ENCODE results near the gene TTC7B. TPM values are rescaled to one million over a fixed set of nuclear protein-coding genes. Genes with fewer than 3 reads are reported as not detected.

The TTC7B gene
- total and polyA plus RNA-seq, 2 donors (not counting 3 experiments of a cell fraction or from before 2014, with no cell fraction given): 46.8 to 76.5 TPM

GRCh38 chr14:90567191-90567590 is 249.0 kb downstream of the TTC7B start:
- POLR2A ChIA-PET: no interaction called here
- BruUV-seq (replicated peaks): no TSS peak

More at GRCh38 chr14:90567191-90567590, 249.0 kb downstream of the TTC7B start:
- TF ChIP-seq FOS (IDR thresholded peaks at IDR 0.05; ENCODE audit: borderline replicate concordance, insufficient read depth, low read length) (no peak), EZH2 (IDR thresholded peaks at IDR 0.05; ENCODE audit: borderline replicate concordance, low read depth, low read length, severe bottlenecking) (no peak), POLR2AphosphoS5 (IDR thresholded peaks at IDR 0.05; ENCODE audit: insufficient read depth, low read depth, low read length) (no peak), MYC (IDR thresholded peaks at IDR 0.05; ENCODE audit: low read depth, low read length) (no peak), POLR2A (IDR thresholded peaks at IDR 0.05; ENCODE audit: low read depth, low read length) (no peak), GATA2 (IDR thresholded peaks at IDR 0.05; ENCODE audit: insufficient read depth, insufficient read length, low read depth, low read length) (no peak), CTCF (IDR thresholded peaks at IDR 0.05; ENCODE audit: extremely low read depth in 1 of 2, insufficient read depth in 1 of 2, low read depth in 1 of 2, low read length in 2 of 2) (no peak), JUN (IDR thresholded peaks at IDR 0.05; ENCODE audit: borderline replicate concordance, insufficient read depth, insufficient read length, low read depth) (no peak), MAX (IDR thresholded peaks at IDR 0.05; ENCODE audit: insufficient read depth, insufficient read length) (no peak)
- no peaks in the 10 kb centered on the region for H3K27me3 ChIP-seq (ENCODE audit: control insufficient read depth in 2 of 2, insufficient read depth in 2 of 2, low read length in 2 of 2)
- no peaks in the 10 kb centered on the region for H3K79me2 ChIP-seq (ENCODE audit: control insufficient read depth, insufficient read depth, low read length)
- CTCF ChIA-PET: no interaction called here
- H3K9me1 ChIP-seq (replicated peaks; ENCODE audit: control insufficient read depth, extremely low read depth, insufficient read depth, low read length): no peaks in the 10 kb centered on the region
- H3K36me3 ChIP-seq (ENCODE audit: control insufficient read depth in 2 of 2, extremely low read depth in 1 of 2, insufficient read depth in 2 of 2, low read length in 2 of 2): peaks cover 0 to 7% of the 10 kb centered on the region in 2 experiments
- intact Hi-C loops (cut with micrococcal nuclease): no loop called here
- FAIRE-seq (no peak), DNase-seq (ENCODE audit: low read depth, low spot score) (no peak)
- no peak overlapping the region for H3K4me3 ChIP-seq (replicated peaks in 1 of 3; ENCODE audit: insufficient read depth in 1 of 3, low read depth in 1 of 3, low read length in 3 of 3)
- no peaks in the 10 kb centered on the region for H3K4me1 ChIP-seq (ENCODE audit: control insufficient read depth, extremely low read depth, insufficient read depth, low read length)
- no peak overlapping the region for H3K4me2 ChIP-seq (ENCODE audit: insufficient read depth, low read length)
- no peak overlapping the region for H3K9ac ChIP-seq (replicated peaks; ENCODE audit: extremely low read depth, insufficient read depth, low read length)
- dilution Hi-C loops (cut with MboI; ENCODE audit: extremely low pct_ligation_motif_present, low sequenced_read_pairs): no loop called here
- no peak overlapping the region for H2AFZ ChIP-seq (ENCODE audit: low read depth, low read length)
- no peaks in the 10 kb centered on the region for H4K20me1 ChIP-seq (replicated peaks; ENCODE audit: control insufficient read depth, extremely low read depth, insufficient read depth, low read length)
- no peaks in the 10 kb centered on the region for H3K9me3 ChIP-seq (replicated peaks; ENCODE audit: control insufficient read depth, insufficient read depth, low read length)
- no peak overlapping the region for H3K27ac ChIP-seq (ENCODE audit: insufficient read depth, low read depth, low read length)

All from endothelial cell of umbilical vein (primary cell).